Measurements from ENCODE around the gene CCR5AS.

Gene CCR5AS

DNA sequence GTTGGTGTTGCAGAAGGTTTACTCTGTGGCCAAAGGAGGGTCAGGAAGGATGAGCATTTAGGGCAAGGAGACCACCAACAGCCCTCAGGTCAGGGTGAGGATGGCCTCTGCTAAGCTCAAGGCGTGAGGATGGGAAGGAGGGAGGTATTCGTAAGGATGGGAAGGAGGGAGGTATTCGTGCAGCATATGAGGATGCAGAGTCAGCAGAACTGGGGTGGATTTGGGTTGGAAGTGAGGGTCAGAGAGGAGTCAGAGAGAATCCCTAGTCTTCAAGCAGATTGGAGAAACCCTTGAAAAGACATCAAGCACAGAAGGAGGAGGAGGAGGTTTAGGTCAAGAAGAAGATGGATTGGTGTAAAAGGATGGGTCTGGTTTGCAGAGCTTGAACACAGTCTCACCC, 32.1 kb downstream of the CCR5AS start:
- no peak for DNase-seq

DNA sequence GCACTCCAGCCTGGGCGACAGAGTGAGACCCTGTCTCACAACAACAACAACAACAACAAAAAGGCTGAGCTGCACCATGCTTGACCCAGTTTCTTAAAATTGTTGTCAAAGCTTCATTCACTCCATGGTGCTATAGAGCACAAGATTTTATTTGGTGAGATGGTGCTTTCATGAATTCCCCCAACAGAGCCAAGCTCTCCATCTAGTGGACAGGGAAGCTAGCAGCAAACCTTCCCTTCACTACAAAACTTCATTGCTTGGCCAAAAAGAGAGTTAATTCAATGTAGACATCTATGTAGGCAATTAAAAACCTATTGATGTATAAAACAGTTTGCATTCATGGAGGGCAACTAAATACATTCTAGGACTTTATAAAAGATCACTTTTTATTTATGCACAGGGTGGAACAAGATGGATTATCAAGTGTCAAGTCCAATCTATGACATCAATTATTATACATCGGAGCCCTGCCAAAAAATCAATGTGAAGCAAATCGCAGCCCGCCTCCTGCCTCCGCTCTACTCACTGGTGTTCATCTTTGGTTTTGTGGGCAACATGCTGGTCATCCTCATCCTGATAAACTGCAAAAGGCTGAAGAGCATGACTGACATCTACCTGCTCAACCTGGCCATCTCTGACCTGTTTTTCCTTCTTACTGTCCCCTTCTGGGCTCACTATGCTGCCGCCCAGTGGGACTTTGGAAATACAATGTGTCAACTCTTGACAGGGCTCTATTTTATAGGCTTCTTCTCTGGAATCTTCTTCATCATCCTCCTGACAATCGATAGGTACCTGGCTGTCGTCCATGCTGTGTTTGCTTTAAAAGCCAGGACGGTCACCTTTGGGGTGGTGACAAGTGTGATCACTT, 34.1 kb downstream of the CCR5AS start:
- peak; percentile 15 for DNase-seq

DNA sequence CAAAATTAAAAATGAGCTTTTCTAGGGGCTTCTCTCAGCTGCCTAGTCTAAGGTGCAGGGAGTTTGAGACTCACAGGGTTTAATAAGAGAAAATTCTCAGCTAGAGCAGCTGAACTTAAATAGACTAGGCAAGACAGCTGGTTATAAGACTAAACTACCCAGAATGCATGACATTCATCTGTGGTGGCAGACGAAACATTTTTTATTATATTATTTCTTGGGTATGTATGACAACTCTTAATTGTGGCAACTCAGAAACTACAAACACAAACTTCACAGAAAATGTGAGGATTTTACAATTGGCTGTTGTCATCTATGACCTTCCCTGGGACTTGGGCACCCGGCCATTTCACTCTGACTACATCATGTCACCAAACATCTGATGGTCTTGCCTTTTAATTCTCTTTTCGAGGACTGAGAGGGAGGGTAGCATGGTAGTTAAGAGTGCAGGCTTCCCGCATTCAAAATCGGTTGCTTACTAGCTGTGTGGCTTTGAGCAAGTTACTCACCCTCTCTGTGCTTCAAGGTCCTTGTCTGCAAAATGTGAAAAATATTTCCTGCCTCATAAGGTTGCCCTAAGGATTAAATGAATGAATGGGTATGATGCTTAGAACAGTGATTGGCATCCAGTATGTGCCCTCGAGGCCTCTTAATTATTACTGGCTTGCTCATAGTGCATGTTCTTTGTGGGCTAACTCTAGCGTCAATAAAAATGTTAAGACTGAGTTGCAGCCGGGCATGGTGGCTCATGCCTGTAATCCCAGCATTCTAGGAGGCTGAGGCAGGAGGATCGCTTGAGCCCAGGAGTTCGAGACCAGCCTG, 35.1 kb downstream of the CCR5AS start:
- no peak for DNase-seq

DNA sequence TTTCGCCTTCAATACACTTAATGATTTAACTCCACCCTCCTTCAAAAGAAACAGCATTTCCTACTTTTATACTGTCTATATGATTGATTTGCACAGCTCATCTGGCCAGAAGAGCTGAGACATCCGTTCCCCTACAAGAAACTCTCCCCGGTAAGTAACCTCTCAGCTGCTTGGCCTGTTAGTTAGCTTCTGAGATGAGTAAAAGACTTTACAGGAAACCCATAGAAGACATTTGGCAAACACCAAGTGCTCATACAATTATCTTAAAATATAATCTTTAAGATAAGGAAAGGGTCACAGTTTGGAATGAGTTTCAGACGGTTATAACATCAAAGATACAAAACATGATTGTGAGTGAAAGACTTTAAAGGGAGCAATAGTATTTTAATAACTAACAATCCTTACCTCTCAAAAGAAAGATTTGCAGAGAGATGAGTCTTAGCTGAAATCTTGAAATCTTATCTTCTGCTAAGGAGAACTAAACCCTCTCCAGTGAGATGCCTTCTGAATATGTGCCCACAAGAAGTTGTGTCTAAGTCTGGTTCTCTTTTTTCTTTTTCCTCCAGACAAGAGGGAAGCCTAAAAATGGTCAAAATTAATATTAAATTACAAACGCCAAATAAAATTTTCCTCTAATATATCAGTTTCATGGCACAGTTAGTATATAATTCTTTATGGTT, 35.9 kb downstream of the CCR5AS start, which contains the start of gene CCR5:
TSS of gene CCR5 (plus strand) at position 108 of the 680 bp plus-strand sequence. CDS start 1,957 bp downstream, outside the sequence.
- DNase-seq = no peak

DNA sequence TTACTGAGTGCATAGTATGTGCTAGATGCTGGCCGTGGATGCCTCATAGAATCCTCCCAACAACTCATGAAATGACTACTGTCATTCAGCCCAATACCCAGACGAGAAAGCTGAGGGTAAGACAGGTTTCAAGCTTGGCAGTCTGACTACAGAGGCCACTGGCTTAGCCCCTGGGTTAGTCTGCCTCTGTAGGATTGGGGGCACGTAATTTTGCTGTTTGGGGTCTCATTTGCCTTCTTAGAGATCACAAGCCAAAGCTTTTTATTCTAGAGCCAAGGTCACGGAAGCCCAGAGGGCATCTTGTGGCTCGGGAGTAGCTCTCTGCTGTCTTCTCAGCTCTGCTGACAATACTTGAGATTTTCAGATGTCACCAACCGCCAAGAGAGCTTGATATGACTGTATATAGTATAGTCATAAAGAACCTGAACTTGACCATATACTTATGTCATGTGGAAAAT, 37.2 kb downstream of the CCR5AS start:
- DNase-seq = no peak

DNA sequence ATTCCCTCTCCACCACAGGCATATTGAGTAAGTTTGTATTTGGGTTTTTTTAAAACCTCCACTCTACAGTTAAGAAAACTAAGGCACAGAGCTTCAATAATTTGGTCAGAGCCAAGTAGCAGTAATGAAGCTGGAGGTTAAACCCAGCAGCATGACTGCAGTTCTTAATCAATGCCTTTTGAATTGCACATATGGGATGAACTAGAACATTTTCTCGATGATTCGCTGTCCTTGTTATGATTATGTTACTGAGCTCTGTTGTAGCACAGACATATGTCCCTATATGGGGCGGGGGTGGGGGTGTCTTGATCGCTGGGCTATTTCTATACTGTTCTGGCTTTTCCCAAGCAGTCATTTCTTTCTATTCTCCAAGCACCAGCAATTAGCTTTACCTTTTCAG, 37.7 kb downstream of the CCR5AS start:
- DNase-seq = no peak

DNA sequence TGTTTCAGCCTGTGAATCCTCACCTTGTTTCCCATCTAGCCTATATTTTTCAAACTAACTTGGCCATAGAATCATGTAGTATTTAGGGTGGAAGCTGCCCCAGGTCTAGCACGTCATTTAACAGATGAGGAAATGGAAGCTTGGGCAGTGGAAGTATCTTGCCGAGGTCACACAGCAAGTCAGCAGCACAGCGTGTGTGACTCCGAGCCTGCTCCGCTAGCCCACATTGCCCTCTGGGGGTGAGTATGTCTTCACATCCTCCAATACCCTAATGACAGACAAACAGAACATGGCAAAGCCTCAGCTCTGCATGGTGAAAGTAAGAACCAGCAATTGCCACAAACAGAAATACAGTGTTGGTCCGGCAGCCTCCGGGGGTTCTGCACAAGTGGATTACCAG, 38.3 kb downstream of the CCR5AS start:
- DNase-seq = no peak

DNA sequence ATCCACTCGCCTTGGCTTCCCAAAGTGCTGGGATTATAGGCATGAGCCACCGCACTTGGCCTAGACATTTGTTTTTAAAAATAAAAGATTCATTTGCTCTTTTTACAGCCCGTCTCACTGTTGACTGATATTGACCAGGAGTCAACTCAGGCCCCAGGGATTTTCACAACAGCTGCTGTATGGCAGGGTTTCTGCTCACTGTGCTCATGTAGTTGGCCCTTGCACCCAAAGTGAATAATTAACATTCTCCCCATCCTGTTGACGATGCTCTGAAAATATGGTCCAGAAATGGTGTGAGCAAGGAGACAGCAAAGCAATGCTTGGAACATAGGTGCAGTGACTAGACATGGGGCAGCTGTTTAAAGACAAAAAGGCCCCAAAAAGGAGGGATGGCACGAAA, 39.1 kb downstream of the CCR5AS start:
- DNase-seq = no peak

DNA sequence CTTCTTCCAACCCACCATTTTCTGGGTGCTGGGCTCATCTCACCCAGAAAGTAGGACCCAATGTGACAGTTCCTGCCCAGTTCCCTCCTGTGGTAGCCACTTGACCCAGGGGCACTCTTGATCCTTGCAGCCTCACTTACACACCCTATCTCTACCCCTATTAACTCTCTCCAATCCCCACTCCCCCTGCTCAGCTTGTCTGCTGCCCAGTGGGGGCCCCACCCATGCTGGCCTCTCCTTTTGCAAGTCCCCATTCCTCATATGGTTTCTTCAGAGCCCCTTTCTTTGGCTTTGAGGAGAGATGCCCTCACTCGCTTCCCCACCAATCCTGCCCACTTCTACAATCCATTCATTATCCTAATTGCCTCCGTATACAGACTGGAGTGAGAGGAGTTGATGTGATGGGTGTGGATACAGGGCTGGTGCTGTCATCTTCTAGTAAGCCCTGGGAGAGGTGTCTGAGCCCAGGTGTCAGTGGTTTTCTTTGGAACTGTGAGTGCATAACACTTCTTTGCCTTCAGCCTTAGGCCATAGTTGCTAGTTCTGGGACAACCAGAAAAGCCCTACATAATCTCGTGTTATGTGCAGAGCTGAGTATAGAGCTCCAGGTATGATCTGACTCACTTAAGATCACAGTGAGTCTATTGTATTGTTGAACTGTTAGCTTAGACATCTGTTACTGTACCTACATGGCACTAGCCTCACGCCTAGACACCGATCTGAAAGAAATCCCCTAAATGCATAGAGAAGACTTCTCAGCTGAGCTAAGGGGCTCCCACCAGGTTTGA, 40.9 kb downstream of the CCR5AS start:
- DNase-seq = no peak

DNA sequence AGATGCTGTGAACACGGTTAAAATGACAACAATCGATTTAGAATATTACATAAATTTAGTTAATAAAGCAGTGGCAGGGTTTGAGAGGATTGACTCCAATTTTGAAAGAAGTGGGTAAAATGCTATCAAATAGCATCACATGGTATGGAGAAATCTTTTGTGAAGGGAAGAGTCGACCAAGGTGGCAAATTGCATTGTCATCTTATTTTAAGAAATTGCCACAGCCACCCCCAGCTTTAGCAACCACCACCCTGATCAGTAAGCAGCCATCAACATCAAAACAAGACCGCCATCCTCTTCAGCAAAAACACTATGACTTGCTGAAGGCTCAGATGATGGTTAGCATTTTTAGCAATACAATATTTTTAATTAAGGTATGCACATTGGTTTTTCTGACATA, 41.8 kb downstream of the CCR5AS start:
- no peak for DNase-seq

DNA sequence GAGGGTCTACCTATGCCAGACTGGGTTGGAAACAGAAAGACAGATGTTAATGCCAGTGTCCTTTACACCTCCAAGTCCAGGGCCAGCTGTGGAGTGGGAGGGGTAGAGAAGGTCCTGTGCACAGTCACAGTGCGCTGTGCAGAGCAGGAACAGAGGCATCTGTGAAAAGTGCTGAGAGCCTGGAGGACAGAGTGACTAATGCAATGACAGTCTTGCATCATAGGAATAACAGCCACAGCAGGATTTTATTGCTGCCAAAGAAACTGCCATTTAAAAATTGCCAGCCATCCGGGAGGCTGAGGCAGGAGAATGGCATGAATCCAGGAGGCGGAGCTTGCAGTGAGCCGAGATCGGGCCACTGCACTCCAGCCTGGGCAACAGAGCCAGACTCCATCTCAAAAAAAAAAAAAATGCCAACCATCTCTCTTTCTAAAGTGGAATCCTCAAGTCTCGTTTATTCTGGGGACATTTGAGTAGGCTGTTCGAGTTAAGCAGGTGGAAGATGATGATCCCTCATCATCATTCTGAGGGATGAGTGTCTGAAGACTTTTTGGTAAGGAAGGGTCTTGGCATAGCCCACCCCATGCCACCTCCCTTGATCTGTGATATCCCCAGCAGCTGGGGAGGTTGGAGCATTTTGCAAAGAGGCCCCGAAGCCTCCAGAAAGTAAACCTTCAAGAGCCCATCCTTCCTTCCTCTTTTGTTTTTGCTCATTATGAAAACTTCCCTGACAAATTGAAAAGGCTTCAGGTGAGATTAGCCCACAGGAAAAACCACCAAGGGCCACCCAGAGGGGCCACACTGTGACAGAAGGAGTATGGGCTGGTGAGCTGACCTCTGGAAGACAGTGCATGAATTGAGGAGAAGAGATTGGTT, 45.2 kb downstream of the CCR5AS start:
- DNase-seq = no peak

DNA sequence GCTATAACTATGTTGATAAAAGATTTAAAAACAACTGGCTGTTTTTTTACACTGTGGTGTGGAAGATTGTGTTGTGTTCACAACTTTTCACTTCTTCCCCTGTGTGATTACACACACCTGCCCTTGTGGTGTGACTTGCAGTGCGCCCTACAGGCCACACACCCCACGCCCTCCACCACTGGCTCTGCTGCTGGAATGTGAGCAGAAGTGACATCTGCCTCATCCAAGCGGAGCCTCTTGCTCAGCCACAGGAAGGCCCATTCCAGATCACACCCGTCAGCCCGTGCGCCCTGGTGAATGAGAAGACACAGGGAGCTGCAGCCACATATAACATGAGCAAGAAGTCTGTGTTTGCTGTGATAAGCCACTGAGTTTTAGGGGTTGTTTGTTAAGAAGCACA, 46.0 kb downstream of the CCR5AS start:
- DNase-seq = no peak

DNA sequence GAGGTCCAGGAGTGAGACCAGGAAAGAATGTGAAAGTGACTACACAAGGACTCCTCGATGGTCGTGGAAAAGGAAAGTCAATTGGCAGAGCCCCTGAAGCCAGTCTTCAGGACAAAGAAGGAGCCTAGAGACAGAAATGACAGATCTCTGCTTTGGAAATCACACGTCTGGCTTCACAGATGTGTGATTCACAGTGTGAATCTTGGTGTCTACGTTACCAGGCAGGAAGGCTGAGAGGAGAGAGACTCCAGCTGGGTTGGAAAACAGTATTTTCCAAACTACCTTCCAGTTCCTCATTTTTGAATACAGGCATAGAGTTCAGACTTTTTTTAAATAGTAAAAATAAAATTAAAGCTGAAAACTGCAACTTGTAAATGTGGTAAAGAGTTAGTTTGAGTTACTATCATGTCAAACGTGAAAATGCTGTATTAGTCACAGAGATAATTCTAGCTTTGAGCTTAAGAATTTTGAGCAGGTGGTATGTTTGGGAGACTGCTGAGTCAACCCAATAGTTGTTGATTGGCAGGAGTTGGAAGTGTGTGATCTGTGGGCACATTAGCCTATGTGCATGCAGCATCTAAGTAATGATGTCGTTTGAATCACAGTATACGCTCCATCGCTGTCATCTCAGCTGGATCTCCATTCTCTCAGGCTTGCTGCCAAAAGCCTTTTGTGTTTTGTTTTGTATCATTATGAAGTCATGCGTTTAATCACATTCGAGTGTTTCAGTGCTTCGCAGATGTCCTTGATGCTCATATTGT, 47.0 kb downstream of the CCR5AS start:
- DNase-seq = peak; percentile 57

DNA sequence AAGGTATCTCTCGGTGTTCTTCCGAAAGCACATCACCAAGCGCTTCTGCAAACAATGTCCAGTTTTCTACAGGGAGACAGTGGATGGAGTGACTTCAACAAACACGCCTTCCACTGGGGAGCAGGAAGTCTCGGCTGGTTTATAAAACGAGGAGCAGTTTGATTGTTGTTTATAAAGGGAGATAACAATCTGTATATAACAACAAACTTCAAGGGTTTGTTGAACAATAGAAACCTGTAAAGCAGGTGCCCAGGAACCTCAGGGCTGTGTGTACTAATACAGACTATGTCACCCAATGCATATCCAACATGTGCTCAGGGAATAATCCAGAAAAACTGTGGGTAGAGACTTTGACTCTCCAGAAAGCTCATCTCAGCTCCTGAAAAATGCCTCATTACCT, 48.4 kb downstream of the CCR5AS start:
- DNase-seq = no peak

DNA sequence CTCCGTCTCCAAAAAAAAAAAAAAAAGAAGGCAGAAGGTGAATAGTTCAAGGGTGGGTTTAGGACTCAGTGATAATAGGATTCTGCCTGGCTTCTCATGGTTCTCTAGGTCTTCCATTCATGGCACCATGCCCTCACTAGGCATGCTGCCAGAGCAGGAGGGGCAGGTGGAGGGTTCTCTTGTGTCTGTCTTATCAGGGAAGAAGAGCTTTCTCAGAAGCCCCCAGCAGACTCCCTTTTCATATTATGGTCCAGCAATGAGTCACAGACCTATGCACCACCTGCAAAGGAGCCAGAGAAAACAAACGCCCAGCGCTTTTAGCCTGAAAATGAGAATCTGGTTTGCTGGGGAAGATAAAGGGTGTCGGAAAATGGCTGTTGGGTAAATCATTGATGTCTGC, 50.0 kb downstream of the CCR5AS start:
- no peak for DNase-seq

DNA sequence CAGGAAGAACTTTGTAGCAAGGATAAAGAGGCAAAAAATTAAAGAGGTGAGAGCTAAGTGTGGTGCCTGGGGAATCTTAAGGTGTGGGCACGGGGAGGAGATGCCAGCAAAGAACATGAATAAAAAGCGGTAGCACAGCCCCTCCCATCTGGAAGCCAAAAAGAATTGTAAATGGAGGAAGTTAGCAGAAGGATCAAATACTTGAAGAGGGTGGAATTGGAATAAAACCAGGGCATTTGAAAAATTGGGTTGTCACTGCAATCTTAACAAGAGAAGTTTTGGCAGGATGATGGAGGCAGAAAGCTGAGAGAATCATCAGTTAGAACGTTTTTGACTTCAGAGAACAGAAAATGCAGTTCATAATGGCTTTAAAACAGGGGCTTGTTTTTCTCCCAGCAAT, 50.6 kb downstream of the CCR5AS start:
- DNase-seq = no peak

DNA sequence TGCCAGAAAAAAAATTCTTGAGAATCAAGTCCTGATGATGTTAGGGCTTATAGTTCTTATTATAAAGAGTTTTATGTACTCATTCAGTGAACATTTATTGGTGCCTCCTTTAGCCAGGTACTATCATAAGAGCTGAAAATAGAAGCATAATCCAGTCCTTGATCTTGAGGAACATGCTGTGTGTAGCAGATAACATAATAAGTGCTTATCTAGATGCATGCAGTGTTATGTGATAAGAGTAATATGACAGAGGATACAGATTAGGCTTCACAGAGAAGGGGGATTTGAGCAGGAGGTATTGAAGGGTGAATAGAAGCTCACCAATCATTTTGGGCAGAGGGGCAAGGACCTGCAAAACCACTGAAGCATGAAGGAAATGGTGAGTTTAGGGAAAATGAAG, 51.9 kb downstream of the CCR5AS start:
- no peak for DNase-seq

DNA sequence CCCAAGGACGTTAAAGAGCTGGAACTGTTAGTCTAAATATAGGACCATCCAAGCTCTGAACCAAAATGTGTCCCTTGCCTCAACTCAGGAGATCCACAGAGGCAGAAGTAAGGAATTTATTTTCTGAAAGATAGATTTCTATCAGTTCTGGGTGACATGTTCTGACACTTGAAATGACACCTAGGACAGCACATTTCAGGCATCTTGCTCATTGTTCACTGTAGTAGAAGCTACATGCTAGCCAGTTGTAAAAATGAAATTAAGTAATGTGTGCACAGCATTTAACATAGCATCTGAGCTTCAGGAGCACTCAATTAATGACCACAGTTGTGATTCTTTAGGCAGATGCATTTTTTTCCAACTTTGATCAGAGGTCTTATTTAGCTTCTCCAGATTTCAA, 52.4 kb downstream of the CCR5AS start:
- DNase-seq = no peak

DNA sequence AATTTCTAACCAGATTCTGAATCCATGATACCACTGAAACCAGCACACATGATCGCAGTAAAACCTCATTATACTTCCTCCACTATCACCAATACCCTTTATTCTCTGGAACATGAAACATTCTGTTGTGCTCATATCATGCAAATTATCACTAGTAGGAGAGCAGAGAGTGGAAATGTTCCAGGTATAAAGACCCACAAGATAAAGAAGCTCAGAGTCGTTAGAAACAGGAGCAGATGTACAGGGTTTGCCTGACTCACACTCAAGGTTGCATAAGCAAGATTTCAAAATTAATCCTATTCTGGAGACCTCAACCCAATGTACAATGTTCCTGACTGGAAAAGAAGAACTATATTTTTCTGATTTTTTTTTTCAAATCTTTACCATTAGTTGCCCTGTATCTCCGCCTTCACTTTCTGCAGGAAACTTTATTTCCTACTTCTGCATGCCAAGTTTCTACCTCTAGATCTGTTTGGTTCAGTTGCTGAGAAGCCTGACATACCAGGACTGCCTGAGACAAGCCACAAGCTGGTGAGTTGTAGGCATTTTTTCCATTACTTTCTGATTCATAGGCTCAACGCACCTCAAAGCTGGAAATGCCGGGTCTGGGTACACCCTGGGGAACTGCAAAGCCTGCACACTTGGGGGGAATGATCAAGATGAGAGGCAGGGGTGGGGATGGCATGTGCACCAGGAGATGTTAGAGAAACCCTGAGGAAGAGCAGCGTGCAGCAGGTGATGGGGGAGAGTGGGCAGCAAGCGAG, 53.0 kb downstream of the CCR5AS start, which contains the start of gene CCR2:
TSS of gene CCR2 (plus strand) at position 465 of the 764 bp plus-strand sequence. CDS start 3,417 bp downstream, outside the sequence.
- no peak for DNase-seq

DNA sequence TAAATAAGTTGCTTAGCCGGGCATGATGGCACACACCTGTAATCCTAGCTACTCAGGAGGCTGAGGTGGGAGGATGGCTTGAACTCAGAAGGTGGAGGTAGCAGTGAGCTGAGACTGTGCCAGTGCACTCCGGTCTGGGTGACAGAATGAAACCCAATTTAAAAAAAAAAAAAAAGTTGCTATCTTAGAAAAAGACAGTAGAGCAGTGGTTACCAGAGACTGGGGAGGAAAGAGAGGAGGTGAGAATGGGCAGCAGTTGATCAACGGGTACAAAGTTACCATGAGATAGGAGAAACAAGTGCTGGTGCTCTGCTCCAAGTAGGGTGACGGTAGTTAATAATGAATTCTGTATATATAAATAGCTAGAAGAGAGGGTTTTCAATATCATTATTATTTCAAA, 53.8 kb downstream of the CCR5AS start:
- DNase-seq = no peak
